ENCODE results near the gene GNAS-AS1.

GRCh38 chr20:58787211-58788005, 63.3 kb downstream of the GNAS-AS1 start:
- TF ChIP-seq CTCF (IDR thresholded peaks at IDR 0.05; ENCODE audit: poor library complexity) (no peak), EZH2 (IDR thresholded peaks at IDR 0.05; ENCODE audit: borderline replicate concordance) (no peak)
